Spleen (tissue), 11 donors: ENCODE measurements around the gene PLRG1. TPM values are rescaled to one million over a fixed set of nuclear protein-coding genes. Genes with fewer than 3 reads are reported as not detected.

ENCODE experiments used
- DNase-seq: peaks from one replicate; pipeline ENCODE4 v3.0.0-alpha.2; 2020
- H3K27ac ChIP-seq, 8 donors: fragments of 200-600 bp; sonication (generic) in 7 of 8; 1 replicate in 4 of 8; 2 replicates in 4 of 8; pipeline versions ENCODE4 v1.5.0 to v1.8.0; 2016 to 2021; ENCODE audit warnings: inconsistent platforms in 4 of 8, mild to moderate bottlenecking in 4 of 8, moderate library complexity in 1 of 8
- H3K27me3 ChIP-seq, 7 donors: fragments of 200-600 bp; sonication (generic) in 6 of 7; replicated peaks in 1 of 7; 1 replicate in 4 of 7; 2 replicates in 3 of 7; pipeline versions ENCODE4 v1.5.0 to v1.8.0; 2016 to 2021; ENCODE audit warnings: inconsistent platforms in 3 of 7, mild to moderate bottlenecking in 1 of 7
- H3K36me3 ChIP-seq, 6 donors: fragments of 200-600 bp; sonication (generic) in 5 of 6; 1 replicate in 4 of 6; 2 replicates in 2 of 6; pipeline versions ENCODE4 v1.5.0 to v1.8.0; 2016 to 2021; ENCODE audit warnings: inconsistent platforms in 2 of 6
- H3K4me1 ChIP-seq, 6 donors: fragments of 200-600 bp; sonication (generic) in 5 of 6; 1 replicate in 3 of 6; 2 replicates in 3 of 6; pipeline versions ENCODE4 v1.5.0 to v1.8.0; 2016 to 2021; ENCODE audit warnings: inconsistent platforms in 3 of 6
- H3K4me3 ChIP-seq, 8 donors: fragments of 200-600 bp; sonication (generic) in 7 of 8; 1 replicate in 4 of 8; 2 replicates in 4 of 8; pipeline versions ENCODE4 v1.5.0 to v1.8.0; 2016 to 2021; ENCODE audit warnings: inconsistent platforms in 4 of 8, mild to moderate bottlenecking in 4 of 8, moderate library complexity in 2 of 8
- H3K9me3 ChIP-seq, 8 donors: fragments of 200-600 bp; sonication (generic) in 7 of 8; 1 replicate in 4 of 8; 2 replicates in 4 of 8; pipeline versions ENCODE4 v1.5.0 to v1.8.0; 2016 to 2021; ENCODE audit warnings: inconsistent platforms in 4 of 8
- POLR2A ChIP-seq, 3 donors: fragments of 450-650 bp; IDR thresholded peaks; one replicate each; pipeline ENCODE4 v1.5.1; 2017; ENCODE audit warnings: antibody characterized with exemption in 3 of 3, mild to moderate bottlenecking in 1 of 3
- POLR2AphosphoS5 ChIP-seq, 3 donors: sonication (generic); formaldehyde crosslinking; IDR thresholded peaks; one replicate each; pipeline ENCODE4 v1.5.1; 2017; ENCODE audit warnings: antibody characterized with exemption in 3 of 3
- WGBS, 5 donors: extraction: QIAGEN DNeasy Blood & Tissue Kit in 3 of 5; methylation state at CpG; one replicate each; pipeline versions ENCODE4 v1.1.5 to v1.1.7; 2013 to 2018; 5-methylcytosine and 5-hydroxymethylcytosine counted together
- intact Hi-C: fragments of 100-400 bp; cut with DNase I; formaldehyde crosslinking; loops from one replicate; pipeline ENCODE4 v1.15.0; 2023; ENCODE audit warnings: low total_unique reads
- polyA plus RNA-seq, 3 donors: library from polyadenylated mRNA; stranded (reverse); fragments of 200-250 nt; gene quantifications; one replicate each; pipeline ENCODE4 v1.2.1, GENCODE V29; 2013
- total RNA-seq, 7 donors: library from RNA; depleted of rRNA in 3 of 7; stranded (reverse); fragments of >200 nt in 3 of 7; fragmentation: NEBNext Ultra II Directional in 4 of 7; extraction: Animal tissue kit (Norgen Biotek cat#: 25700) in 4 of 7; gene quantifications; one replicate each; pipeline versions ENCODE4 v1.1.0 to v1.2.1, GENCODE V29; 2016 to 2021
- TF ChIP-seq, protein P1 (sequence below), 11 experiments: fragments of 200-600 bp in 7 of 11; fragments of 450-650 bp in 4 of 11; sonication (generic) in 4 of 11; IDR thresholded peaks in 8 of 11; conservative IDR thresholded peaks in 3 of 11; 1 replicate in 7 of 11; 2 replicates in 4 of 11; pipeline versions ENCODE4 v1.4.0 to v1.8.0; 2016 to 2021; ENCODE audit warnings: antibody characterized with exemption in 11 of 11, inconsistent platforms in 4 of 11, mild to moderate bottlenecking in 1 of 11
- donor health status: healthy with polysubstance abuse.
- donor health status: DM: no; HTN: no; CAD: no; lungs with moderate emphysema.
- donor health status: DM: no; HTN: no; CAD: no.
- donor health status: Bipolar disorder and iron deficiency.
- donor health status: healthy.
- donor health status: DM: no; HTN: no; CAD: no.
- donor health status: DM: yes; HTN: yes; CAD: no.

The PLRG1 gene
- total and polyA plus RNA-seq, 10 donors, result 37.8 to 66.2 (median 48.0) TPM

DNA sequence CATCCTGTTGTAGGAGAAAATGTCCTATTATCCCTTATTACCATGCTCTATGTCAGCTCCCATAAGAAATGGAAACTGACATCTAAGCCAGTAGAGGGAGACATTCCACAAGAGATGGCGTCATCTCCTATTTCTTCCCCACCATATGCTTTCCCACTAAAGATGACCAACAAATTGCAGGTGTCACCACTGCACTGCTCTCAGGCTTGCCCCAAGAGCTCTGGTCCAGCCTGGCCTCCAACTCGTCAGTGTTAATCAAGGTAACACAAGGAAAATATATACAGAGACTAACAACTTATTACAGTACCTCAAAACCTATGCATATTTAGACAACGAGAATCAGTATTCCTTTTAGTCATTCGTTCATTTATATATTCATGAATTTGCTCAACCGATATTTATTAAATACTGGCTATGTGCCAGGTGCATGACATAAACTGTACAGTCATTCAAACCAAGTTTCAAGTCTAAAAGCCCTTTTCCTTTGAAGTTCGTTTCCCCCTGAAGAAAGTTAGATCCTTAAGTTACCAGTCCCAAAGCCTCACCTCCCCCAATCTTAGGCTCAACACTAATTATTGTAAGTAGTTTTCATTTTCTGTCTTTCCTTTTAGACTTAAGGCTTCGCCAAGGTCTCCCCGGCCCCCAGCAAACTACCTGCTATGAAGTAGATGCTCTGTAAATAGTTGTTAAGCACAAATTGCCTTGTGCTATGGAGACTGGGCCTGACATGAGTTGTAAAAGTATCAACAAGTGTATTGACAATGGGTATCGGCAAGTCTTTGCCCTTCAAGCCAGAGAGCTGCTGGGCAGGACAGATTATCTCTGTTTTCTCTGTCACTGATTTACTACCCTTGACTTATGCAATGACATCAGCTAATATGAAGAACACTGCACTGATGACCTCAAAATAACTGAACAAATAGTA, 9.6 kb upstream of the PLRG1 start:
- no peaks in the 10 kb centered on the region for H3K4me1 ChIP-seq
- H3K9me3 ChIP-seq, result no peaks in the 10 kb centered on the region
- no peak overlapping the region for H3K27ac ChIP-seq
- no peak for DNase-seq
- WGBS, 5 donors, result 62 to 82% (median 73%) methylated on average over 9 of the region's 9 CpGs
- H3K36me3 ChIP-seq, result no peaks in the 10 kb centered on the region
- intact Hi-C loops, result loop anchor here (10.0 kb wide), 1 partner anchor 805 kb away; no protein-coding TSS in a partner anchor
- no peak overlapping the region for H3K4me3 ChIP-seq
- TF ChIP-seq, protein P1, sequence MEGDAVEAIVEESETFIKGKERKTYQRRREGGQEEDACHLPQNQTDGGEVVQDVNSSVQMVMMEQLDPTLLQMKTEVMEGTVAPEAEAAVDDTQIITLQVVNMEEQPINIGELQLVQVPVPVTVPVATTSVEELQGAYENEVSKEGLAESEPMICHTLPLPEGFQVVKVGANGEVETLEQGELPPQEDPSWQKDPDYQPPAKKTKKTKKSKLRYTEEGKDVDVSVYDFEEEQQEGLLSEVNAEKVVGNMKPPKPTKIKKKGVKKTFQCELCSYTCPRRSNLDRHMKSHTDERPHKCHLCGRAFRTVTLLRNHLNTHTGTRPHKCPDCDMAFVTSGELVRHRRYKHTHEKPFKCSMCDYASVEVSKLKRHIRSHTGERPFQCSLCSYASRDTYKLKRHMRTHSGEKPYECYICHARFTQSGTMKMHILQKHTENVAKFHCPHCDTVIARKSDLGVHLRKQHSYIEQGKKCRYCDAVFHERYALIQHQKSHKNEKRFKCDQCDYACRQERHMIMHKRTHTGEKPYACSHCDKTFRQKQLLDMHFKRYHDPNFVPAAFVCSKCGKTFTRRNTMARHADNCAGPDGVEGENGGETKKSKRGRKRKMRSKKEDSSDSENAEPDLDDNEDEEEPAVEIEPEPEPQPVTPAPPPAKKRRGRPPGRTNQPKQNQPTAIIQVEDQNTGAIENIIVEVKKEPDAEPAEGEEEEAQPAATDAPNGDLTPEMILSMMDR (IDR thresholded peaks at IDR 0.05 in 8 of 11, conservative IDR thresholded peaks at IDR 0.05 in 3 of 11), result peak in 8 of 11 experiments; percentile 19 to 55 (median 40)
- TF ChIP-seq POLR2AphosphoS5 (IDR thresholded peaks at IDR 0.05), result no peak
- no peaks in the 10 kb centered on the region for H3K27me3 ChIP-seq

DNA sequence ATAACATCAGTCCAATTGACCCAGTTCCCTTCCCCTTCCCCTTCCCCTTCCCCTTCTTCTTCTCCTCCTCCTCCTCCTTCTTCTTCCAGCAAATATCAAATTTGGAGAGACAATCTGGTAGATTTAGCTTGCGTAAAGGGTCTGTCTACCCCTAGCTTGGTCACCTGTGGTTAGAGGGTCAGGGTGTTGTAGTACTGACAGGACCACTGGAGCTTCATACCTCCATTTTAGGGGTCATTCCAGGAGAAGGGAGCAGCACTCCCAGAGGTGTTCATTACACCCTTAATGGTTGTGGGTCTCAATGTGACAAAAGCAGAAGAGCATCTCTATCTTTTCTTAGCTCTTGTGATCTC, 8.9 kb upstream of the PLRG1 start:
- H3K9me3 ChIP-seq, result no peaks in the 10 kb centered on the region
- no peak for DNase-seq
- no peaks in the 10 kb centered on the region for H3K36me3 ChIP-seq
- intact Hi-C loops, result loop anchor here (10.0 kb wide), 1 partner anchor 806 kb away; no protein-coding TSS in a partner anchor
- H3K4me1 ChIP-seq, result no peaks in the 10 kb centered on the region
- no peak overlapping the region for H3K27ac ChIP-seq
- TF ChIP-seq POLR2A (IDR thresholded peaks at IDR 0.05), result no peak
- TF ChIP-seq, protein P1 (IDR thresholded peaks at IDR 0.05 in 8 of 11, conservative IDR thresholded peaks at IDR 0.05 in 3 of 11), result no peak
- no peak for TF ChIP-seq POLR2AphosphoS5 (IDR thresholded peaks at IDR 0.05)
- H3K27me3 ChIP-seq, result no peaks in the 10 kb centered on the region
- WGBS, 5 donors, result 68 to 100% (median 91%) methylated on average over 1 of the region's 1 CpG
- H3K4me3 ChIP-seq, result no peak overlapping the region

DNA sequence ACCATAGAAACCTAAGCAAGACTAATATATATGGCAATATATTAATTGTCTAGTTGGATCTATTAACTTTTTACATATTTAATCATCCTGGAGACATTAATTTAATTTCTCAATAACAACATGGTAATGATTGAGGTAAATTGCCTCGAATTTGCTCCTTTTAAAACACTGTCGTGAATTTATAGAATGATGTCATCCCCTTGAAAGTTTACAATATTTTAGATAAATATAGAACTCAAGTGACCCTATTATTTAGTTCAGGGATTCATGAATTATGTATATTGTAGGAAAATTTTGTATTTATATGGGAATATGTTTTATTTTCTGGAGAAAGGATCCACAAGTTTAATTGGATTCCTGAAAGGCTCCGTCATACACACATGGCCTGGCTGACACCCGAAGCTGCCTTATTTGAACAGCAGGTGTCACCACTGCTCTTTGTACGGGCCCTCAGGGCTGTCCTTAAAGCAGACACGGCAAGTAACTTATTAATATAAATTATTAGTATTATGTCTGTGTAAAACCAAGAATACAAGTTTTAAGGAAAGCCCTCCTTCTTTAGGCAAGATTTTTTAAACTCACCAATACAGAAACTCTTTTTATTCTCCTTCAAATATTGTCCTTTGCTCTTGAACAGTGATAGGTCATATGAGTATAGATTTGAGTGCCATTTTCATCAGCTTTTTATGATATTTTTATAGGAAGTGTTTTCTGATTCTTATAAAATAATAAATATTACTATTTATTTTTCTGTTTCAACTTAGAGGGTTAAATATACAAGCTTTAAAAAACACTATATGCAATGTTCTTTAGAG, 1.9 kb upstream of the PLRG1 start:
- intact Hi-C loops, result loop anchor here (5.0 to 10.0 kb wide), 2 partner anchors 225 to 813 kb away; no protein-coding TSS in a partner anchor
- 15 to 31% (median 18%) methylated on average over 6 of the region's 6 CpGs for WGBS, 5 donors
- no peak overlapping the region for H3K4me3 ChIP-seq
- H3K36me3 ChIP-seq, result peaks cover 0 to 13% (median 7%) of the 10 kb centered on the region in 6 donors
- H3K4me1 ChIP-seq, result peaks cover 10 to 45% (median 34%) of the 10 kb centered on the region in 6 donors
- H3K27ac ChIP-seq, result no peak overlapping the region
- H3K9me3 ChIP-seq, result no peaks in the 10 kb centered on the region
- TF ChIP-seq POLR2AphosphoS5 (IDR thresholded peaks at IDR 0.05) (no peak), POLR2A (IDR thresholded peaks at IDR 0.05) (no peak)
- TF ChIP-seq, protein P1 (IDR thresholded peaks at IDR 0.05 in 8 of 11, conservative IDR thresholded peaks at IDR 0.05 in 3 of 11), result peak; percentile 50 to 95 (median 80)
- H3K27me3 ChIP-seq, result no peaks in the 10 kb centered on the region
- DNase-seq, result peak; percentile 87
